ENCODE data around the gene SNRNP25. TPM values are rescaled to one million over a fixed set of nuclear protein-coding genes. Genes with fewer than 3 reads are reported as not detected.
"Not testable (repeated sequence)": the region's sequence is repeated elsewhere in the genome, so short reads cannot be mapped to it uniquely, and the experiment has no call there.

SNRNP25 gene
- total and polyA plus RNA-seq, 9 of the 15 experiments (the other 6 are each of a cell fraction or from before 2014, with no cell fraction given), result 59.0 to 176 (median 108) TPM

DNA sequence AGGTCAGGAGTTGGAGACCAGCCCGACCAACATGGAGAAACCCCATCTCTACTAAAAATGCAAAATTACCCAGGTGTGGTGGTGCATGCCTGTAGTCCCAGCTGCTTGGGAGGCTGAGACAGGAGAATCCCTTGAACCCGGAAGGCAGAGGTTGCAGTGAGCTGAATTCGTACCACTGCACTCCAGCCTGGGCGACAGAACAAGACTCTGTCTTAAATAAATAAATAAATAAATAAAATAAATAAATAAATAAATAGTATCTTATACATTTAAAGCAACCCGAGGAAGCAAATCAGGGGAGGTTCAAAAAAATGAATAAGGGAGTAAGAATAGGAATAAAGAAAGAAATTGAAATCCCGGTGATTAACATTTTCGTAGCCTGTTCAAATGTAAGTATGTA is 7.1 kb upstream of the SNRNP25 start:
- H3K27ac ChIP-seq (ENCODE audit: extremely low read depth, low read depth, low read length); H3K9me1 ChIP-seq (ENCODE audit: control insufficient read depth, insufficient read depth, low read length); in situ Hi-C loops (cut with MboI); H2AFZ ChIP-seq (ENCODE audit: low read depth, low read length); H3K27me3 ChIP-seq (ENCODE audit: control insufficient read depth in 2 of 2, insufficient read depth in 2 of 2, low read length in 2 of 2); H3K9me3 ChIP-seq (replicated peaks; ENCODE audit: control insufficient read depth, insufficient read depth, low read depth, low read length); ATAC-seq; intact Hi-C loops (cut with micrococcal nuclease); H3K4me3 ChIP-seq; DNase-seq (ENCODE audit: extremely low read depth in 1 of 4, low spot score in 3 of 4); H3K4me2 ChIP-seq (ENCODE audit: insufficient read depth, low read length); CTCF ChIA-PET (ENCODE audit: low intra/inter-chr PET ratio); BruUV-seq (replicated peaks); FAIRE-seq; H3K9ac ChIP-seq (ENCODE audit: insufficient read depth in 1 of 2, low read depth in 2 of 2, low read length in 2 of 2): not testable (repeated sequence)
- Histone ChIP-seq H3K4me1 (replicated peaks in 1 of 2; ENCODE audit: control insufficient read depth in 2 of 2, insufficient read depth in 2 of 2, low read length in 2 of 2) (peaks cover 11 to 23% of the 10 kb centered on the region in 2 experiments; a peak in 4 of 5 replicates), H4K20me1 (replicated peaks; ENCODE audit: control insufficient read depth, insufficient read depth, low read length) (peaks cover 21% of the 10 kb centered on the region), H3K79me2 (ENCODE audit: control insufficient read depth, insufficient read depth, low read length) (peaks cover 50% of the 10 kb centered on the region), H3K36me3 (ENCODE audit: control insufficient read depth, insufficient read depth, low read length) (peaks cover 91% of the 10 kb centered on the region)
- POLR2A ChIA-PET, result interaction anchor here (0.6 to 1.0 kb wide), 2 partner anchors 12 to 635 kb away, joined by 3 read pairs; no protein-coding TSS in a partner anchor
- 100% methylated on average over 6 of the region's 7 CpGs for WGBS (ENCODE audit: insufficient coverage, low coverage, missing lambda C conversion rate)

DNA sequence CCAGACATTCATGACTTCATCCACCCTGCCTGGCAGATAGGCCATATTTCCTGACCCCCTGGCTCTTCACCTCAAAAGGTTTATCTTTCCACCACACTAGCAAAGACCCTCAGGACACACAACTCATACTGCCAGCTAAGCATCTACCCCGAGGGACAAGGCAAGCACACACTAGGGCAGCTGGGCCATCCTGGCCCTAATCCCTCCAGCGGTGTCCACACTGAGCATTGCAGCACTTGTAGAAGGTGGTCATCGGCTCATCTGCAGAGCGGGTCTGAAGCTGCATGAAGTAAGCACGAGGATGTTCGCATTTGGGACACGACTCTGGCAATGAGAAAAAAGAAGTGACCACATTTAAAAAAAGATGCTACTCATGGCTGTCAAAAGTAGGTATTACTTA is 6.4 kb upstream of the SNRNP25 start:
- Histone ChIP-seq H3K9me1 (ENCODE audit: control insufficient read depth, insufficient read depth, low read length) (peaks cover 3% of the 10 kb centered on the region), H3K9me3 (replicated peaks; ENCODE audit: control insufficient read depth, insufficient read depth, low read depth, low read length) (no peaks in the 10 kb centered on the region), H3K4me1 (replicated peaks in 1 of 2; ENCODE audit: control insufficient read depth in 2 of 2, insufficient read depth in 2 of 2, low read length in 2 of 2) (peaks cover 4 to 17% of the 10 kb centered on the region in 2 experiments; a peak in 4 of 5 replicates), H3K36me3 (ENCODE audit: control insufficient read depth, insufficient read depth, low read length) (peaks cover 85% of the 10 kb centered on the region), H3K9ac (ENCODE audit: insufficient read depth in 1 of 2, low read depth in 2 of 2, low read length in 2 of 2) (peak overlapping the region in 1 of 2 experiments; percentile 79; a peak in 1 of 4 replicates), H3K27me3 (ENCODE audit: control insufficient read depth in 2 of 2, insufficient read depth in 2 of 2, low read length in 2 of 2) (no peaks in the 10 kb centered on the region), H2AFZ (ENCODE audit: low read depth, low read length) (no peak overlapping the region), H3K4me2 (ENCODE audit: insufficient read depth, low read length) (no peak overlapping the region), H3K4me3 (no peak overlapping the region), H3K27ac (ENCODE audit: extremely low read depth, low read depth, low read length) (peak overlapping the region; percentile 39; the same call in 1 of the 3 replicates), H4K20me1 (replicated peaks; ENCODE audit: control insufficient read depth, insufficient read depth, low read length) (peaks cover 14% of the 10 kb centered on the region), H3K79me2 (ENCODE audit: control insufficient read depth, insufficient read depth, low read length) (peaks cover 57% of the 10 kb centered on the region)
- ATAC-seq, result no peak
- POLR2A ChIA-PET, result no interaction called here
- DNase-seq (ENCODE audit: extremely low read depth in 1 of 4, low spot score in 3 of 4), result no peak
- TF ChIP-seq ZKSCAN1 (IDR thresholded peaks at IDR 0.05; ENCODE audit: low read depth, low read length) (0 out of 2 replicates have a peak, but pooled peaks have one; percentile 37), EP400 (IDR thresholded peaks at IDR 0.05) (no peak)
- WGBS (ENCODE audit: insufficient coverage, low coverage, missing lambda C conversion rate), result 88% methylated on average over 7 of the region's 7 CpGs
- no peak for FAIRE-seq
- CTCF ChIA-PET (ENCODE audit: low intra/inter-chr PET ratio), result no interaction called here
- no TSS peak for BruUV-seq (replicated peaks)
- in situ Hi-C loops (cut with MboI) (no loop called here), intact Hi-C loops (cut with micrococcal nuclease) (no loop called here)
